Neural cell (in vitro differentiated cells): ENCODE measurements around the gene MARCHF6.

ENCODE experiments used
- EP300 ChIP-seq: fragments of 450-650 bp; conservative IDR thresholded peaks from 2 replicates; pipeline ENCODE4 v1.6.1; 2014; ENCODE audit warnings: antibody characterized with exemption, mild to moderate bottlenecking, moderate library complexity; ENCODE audit not compliant: poor library complexity, severe bottlenecking
- MXI1 ChIP-seq: fragments of 450-650 bp; conservative IDR thresholded peaks from 2 replicates; pipeline ENCODE4 v1.6.1; 2014; ENCODE audit warnings: antibody characterized with exemption, mild to moderate bottlenecking; ENCODE audit not compliant: poor library complexity, severe bottlenecking
- RAD21 ChIP-seq: fragments of 450-650 bp; conservative IDR thresholded peaks from 2 replicates; pipeline ENCODE4 v1.6.1; 2014; ENCODE audit warnings: antibody characterized with exemption, mild to moderate bottlenecking, moderate library complexity
- SMC3 ChIP-seq: fragments of 450-650 bp; conservative IDR thresholded peaks from 2 replicates; pipeline ENCODE4 v1.6.1; 2014; ENCODE audit warnings: antibody characterized with exemption, mild to moderate bottlenecking, moderate library complexity; ENCODE audit not compliant: poor library complexity
- TF ChIP-seq, protein P1 (sequence below): fragments of 450-650 bp; IDR thresholded peaks from 2 replicates; pipeline ENCODE4 v1.5.1; 2014; ENCODE audit warnings: antibody characterized with exemption, mild to moderate bottlenecking, moderate library complexity; ENCODE audit not compliant: poor library complexity, severe bottlenecking
- TF ChIP-seq, protein P2 (sequence below): IDR thresholded peaks from 2 replicates; pipeline ENCODE4 v1.6.1; 2012; ENCODE audit warnings: borderline replicate concordance

DNA sequence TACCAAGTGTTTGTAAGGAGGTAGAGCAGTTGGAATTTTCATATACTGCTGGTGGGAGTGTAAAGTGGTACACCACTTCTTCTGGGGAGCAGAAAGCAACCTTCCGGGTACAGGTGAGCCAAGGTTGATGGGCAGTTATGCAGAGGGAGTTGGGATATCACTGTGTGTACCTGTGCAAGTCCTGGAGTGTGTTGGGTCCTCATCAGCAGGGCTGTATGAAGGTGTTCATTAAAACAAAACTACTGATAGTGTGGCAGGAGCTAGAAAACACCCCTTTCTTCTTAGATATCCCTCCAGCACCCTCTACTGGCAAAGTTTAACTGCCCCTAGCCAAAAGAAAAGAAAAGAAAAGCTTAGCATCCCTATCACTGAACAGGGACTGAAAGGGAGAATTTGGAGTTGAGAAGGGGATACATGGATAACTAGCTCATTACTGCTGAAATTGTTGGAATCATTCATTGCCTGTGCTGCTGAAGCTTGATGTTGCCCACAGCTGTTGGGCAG lies 10.7 kb downstream of the MARCHF6 start:
- TF ChIP-seq, protein P1, sequence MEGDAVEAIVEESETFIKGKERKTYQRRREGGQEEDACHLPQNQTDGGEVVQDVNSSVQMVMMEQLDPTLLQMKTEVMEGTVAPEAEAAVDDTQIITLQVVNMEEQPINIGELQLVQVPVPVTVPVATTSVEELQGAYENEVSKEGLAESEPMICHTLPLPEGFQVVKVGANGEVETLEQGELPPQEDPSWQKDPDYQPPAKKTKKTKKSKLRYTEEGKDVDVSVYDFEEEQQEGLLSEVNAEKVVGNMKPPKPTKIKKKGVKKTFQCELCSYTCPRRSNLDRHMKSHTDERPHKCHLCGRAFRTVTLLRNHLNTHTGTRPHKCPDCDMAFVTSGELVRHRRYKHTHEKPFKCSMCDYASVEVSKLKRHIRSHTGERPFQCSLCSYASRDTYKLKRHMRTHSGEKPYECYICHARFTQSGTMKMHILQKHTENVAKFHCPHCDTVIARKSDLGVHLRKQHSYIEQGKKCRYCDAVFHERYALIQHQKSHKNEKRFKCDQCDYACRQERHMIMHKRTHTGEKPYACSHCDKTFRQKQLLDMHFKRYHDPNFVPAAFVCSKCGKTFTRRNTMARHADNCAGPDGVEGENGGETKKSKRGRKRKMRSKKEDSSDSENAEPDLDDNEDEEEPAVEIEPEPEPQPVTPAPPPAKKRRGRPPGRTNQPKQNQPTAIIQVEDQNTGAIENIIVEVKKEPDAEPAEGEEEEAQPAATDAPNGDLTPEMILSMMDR, result no peak
- TF ChIP-seq, protein P2, sequence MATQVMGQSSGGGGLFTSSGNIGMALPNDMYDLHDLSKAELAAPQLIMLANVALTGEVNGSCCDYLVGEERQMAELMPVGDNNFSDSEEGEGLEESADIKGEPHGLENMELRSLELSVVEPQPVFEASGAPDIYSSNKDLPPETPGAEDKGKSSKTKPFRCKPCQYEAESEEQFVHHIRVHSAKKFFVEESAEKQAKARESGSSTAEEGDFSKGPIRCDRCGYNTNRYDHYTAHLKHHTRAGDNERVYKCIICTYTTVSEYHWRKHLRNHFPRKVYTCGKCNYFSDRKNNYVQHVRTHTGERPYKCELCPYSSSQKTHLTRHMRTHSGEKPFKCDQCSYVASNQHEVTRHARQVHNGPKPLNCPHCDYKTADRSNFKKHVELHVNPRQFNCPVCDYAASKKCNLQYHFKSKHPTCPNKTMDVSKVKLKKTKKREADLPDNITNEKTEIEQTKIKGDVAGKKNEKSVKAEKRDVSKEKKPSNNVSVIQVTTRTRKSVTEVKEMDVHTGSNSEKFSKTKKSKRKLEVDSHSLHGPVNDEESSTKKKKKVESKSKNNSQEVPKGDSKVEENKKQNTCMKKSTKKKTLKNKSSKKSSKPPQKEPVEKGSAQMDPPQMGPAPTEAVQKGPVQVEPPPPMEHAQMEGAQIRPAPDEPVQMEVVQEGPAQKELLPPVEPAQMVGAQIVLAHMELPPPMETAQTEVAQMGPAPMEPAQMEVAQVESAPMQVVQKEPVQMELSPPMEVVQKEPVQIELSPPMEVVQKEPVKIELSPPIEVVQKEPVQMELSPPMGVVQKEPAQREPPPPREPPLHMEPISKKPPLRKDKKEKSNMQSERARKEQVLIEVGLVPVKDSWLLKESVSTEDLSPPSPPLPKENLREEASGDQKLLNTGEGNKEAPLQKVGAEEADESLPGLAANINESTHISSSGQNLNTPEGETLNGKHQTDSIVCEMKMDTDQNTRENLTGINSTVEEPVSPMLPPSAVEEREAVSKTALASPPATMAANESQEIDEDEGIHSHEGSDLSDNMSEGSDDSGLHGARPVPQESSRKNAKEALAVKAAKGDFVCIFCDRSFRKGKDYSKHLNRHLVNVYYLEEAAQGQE, result no peak
- no peak for TF ChIP-seq MXI1
- TF ChIP-seq SMC3, result no peak
- no peak for TF ChIP-seq RAD21
- TF ChIP-seq EP300, result no peak
